Adrenal gland (tissue), 12 donors: ENCODE results near the gene HBG2. TPM values are rescaled to one million over a fixed set of nuclear protein-coding genes. Genes with fewer than 3 reads are reported as not detected.

Source experiments
- DNase-seq, 7 donors: peaks; one replicate each; pipeline ENCODE4 v3.0.0-alpha.2; 2019 to 2020
- H3K27ac ChIP-seq, 5 donors: fragments of 200-600 bp; sonication (generic) in 4 of 5; 1 replicate in 3 of 5; 2 replicates in 2 of 5; pipeline versions ENCODE4 v1.5.1 to v1.8.0; 2016 to 2020; ENCODE audit warnings: mild to moderate bottlenecking in 1 of 5
- H3K27me3 ChIP-seq: fragments of 200-600 bp; 2 replicates; pipeline ENCODE4 v1.8.0; 2021
- H3K36me3 ChIP-seq, 2 donors: fragments of 200-600 bp; replicated peaks in 1 of 2; 1 replicate in 1 of 2; 2 replicates in 1 of 2; pipeline versions ENCODE4 v1.5.1 to v1.8.0; 2018 to 2022
- H3K4me1 ChIP-seq, 2 donors: fragments of 200-600 bp; replicated peaks in 1 of 2; 1 replicate in 1 of 2; 2 replicates in 1 of 2; pipeline versions ENCODE4 v1.5.1 to v1.8.0; 2018 to 2021
- H3K4me3 ChIP-seq, 4 donors: fragments of 200-600 bp; sonication (generic) in 3 of 4; one replicate each; pipeline ENCODE4 v1.5.1; 2016 to 2018
- H3K9me3 ChIP-seq, 3 donors: fragments of 200-600 bp; sonication (generic) in 1 of 3; replicated peaks in 1 of 3; 1 replicate in 2 of 3; 2 replicates in 1 of 3; pipeline versions ENCODE4 v1.5.1 to v1.8.0; 2016 to 2021
- CTCF ChIP-seq, 6 experiments: fragments of 450-650 bp in 4 of 6; fragments of 200-600 bp in 2 of 6; sonication (generic) in 1 of 6; IDR thresholded peaks; 1 replicate in 5 of 6; 2 replicates in 1 of 6; pipeline versions ENCODE4 v1.5.1 to v1.8.0; 2016 to 2021; ENCODE audit warnings: antibody characterized with exemption in 6 of 6, mild to moderate bottlenecking in 2 of 6, moderate library complexity in 1 of 6
- POLR2A ChIP-seq, 2 donors: fragments of 450-650 bp; IDR thresholded peaks; one replicate each; pipeline ENCODE4 v1.6.1; 2017; ENCODE audit warnings: antibody characterized with exemption in 2 of 2, mild to moderate bottlenecking in 2 of 2, moderate library complexity in 1 of 2
- WGBS, 4 donors: extraction: QIAGEN DNeasy Blood & Tissue Kit in 2 of 4; methylation state at CpG; one replicate each; pipeline versions ENCODE4 v1.1.5 to v1.1.7; 2013 to 2017; 5-methylcytosine and 5-hydroxymethylcytosine counted together
- intact Hi-C, 2 donors: fragments of 100-400 bp; cut with DNase I; formaldehyde crosslinking; loops; one replicate each; pipeline versions ENCODE4 v1.14.1 to v1.15.0; 2022 to 2023
- polyA plus RNA-seq, 3 donors: library from polyadenylated mRNA; stranded (reverse); fragments of 200-250 nt in 2 of 3; fragments of 350-450 nt in 1 of 3; fragmentation: Illumina TruSeq in 1 of 3; extraction: RNeasy Lipid Tissue Mini Kit (QIAGEN cat#74804) in 1 of 3; gene quantifications; one replicate each; pipeline ENCODE4 v1.2.3, GENCODE V29; 2013 to 2014
- total RNA-seq, 9 donors: library from RNA; depleted of rRNA in 4 of 9; stranded (reverse); fragments of >200 nt in 4 of 9; fragments of 120-200 nt in 1 of 9; fragmentation: NEBNext Ultra II Directional in 1 of 9; extraction: Animal tissue kit (Norgen Biotek cat#: 25700) in 1 of 9; gene quantifications; one replicate each; pipeline versions ENCODE4 v1.1.0 to v1.2.4, GENCODE V29; 2013 to 2023
- donor health status: healthy with polysubstance abuse.
- donor health status: Bipolar disorder and iron deficiency.
- donor health status: DM: yes; HTN: yes; CAD: no.
- donor health status: DM: no; HTN: no; CAD: no.
- donor health status: DM: no; HTN: no; CAD: no.
- donor health status: DM: yes; HTN: yes; CAD: no.

The HBG2 gene
- total and polyA plus RNA-seq, 12 donors, result 0.51 to 9,973 (median 10.0) TPM; not detected in 7

GRCh38 chr11:5242933-5243815, 11.4 kb downstream of the HBG2 start:
- no peaks in the 10 kb centered on the region for H3K27me3 ChIP-seq
- intact Hi-C loops, result no loop called here
- H3K36me3 ChIP-seq, result no peaks in the 10 kb centered on the region
- H3K9me3 ChIP-seq, result no peaks in the 10 kb centered on the region
- WGBS, 4 donors, result 59 to 74% (median 66%) methylated on average over 7 of the region's 7 CpGs
- TF ChIP-seq CTCF (IDR thresholded peaks at IDR 0.05) (no peak), POLR2A (IDR thresholded peaks at IDR 0.05) (no peak)
- no peak for DNase-seq
- H3K4me3 ChIP-seq, result no peak overlapping the region
- H3K27ac ChIP-seq, result no peak overlapping the region
- no peaks in the 10 kb centered on the region for H3K4me1 ChIP-seq

GRCh38 chr11:5242208-5242607, 12.4 kb downstream of the HBG2 start:
- DNase-seq, result no peak
- intact Hi-C loops, result no loop called here
- Histone ChIP-seq H3K36me3 (no peaks in the 10 kb centered on the region), H3K9me3 (no peaks in the 10 kb centered on the region), H3K4me1 (no peaks in the 10 kb centered on the region), H3K27ac (no peak overlapping the region), H3K4me3 (no peak overlapping the region), H3K27me3 (no peaks in the 10 kb centered on the region)
- TF ChIP-seq POLR2A (IDR thresholded peaks at IDR 0.05), result no peak
- TF ChIP-seq CTCF (IDR thresholded peaks at IDR 0.05), result no peak
- 56 to 80% (median 60%) methylated on average over 2 of the region's 2 CpGs for WGBS, 4 donors

- Histone ChIP-seq H3K4me3 (no peak overlapping the region), H3K36me3 (no peaks in the 10 kb centered on the region), H3K9me3 (no peaks in the 10 kb centered on the region), H3K4me1 (no peaks in the 10 kb centered on the region), H3K27me3 (no peaks in the 10 kb centered on the region), H3K27ac (no peak overlapping the region)
- intact Hi-C loops, result no loop called here
- TF ChIP-seq CTCF (IDR thresholded peaks at IDR 0.05) (no peak), POLR2A (IDR thresholded peaks at IDR 0.05) (no peak)
- DNase-seq, result no peak
- WGBS, 4 donors, result 40 to 59% (median 46%) methylated on average over 3 of the region's 3 CpGs
Observed at GRCh38 chr11:5241458-5241857, 13.1 kb downstream of the HBG2 start.

GRCh38 chr11:5240458-5240857, 14.1 kb downstream of the HBG2 start:
- TF ChIP-seq POLR2A (IDR thresholded peaks at IDR 0.05) (no peak), CTCF (IDR thresholded peaks at IDR 0.05) (no peak)
- intact Hi-C loops, result no loop called here
- H3K36me3 ChIP-seq, result no peaks in the 10 kb centered on the region
- H3K4me1 ChIP-seq, result no peaks in the 10 kb centered on the region
- no peak for DNase-seq
- no peak overlapping the region for H3K4me3 ChIP-seq
- 45 to 60% (median 54%) methylated on average over 2 of the region's 2 CpGs for WGBS, 4 donors
- no peaks in the 10 kb centered on the region for H3K9me3 ChIP-seq
- H3K27me3 ChIP-seq, result no peaks in the 10 kb centered on the region
- H3K27ac ChIP-seq, result no peak overlapping the region
